Liver (tissue), 9 donors: ENCODE measurements around the gene CANX. TPM values are rescaled to one million over a fixed set of nuclear protein-coding genes. Genes with fewer than 3 reads are reported as not detected.

Source experiments
- DNase-seq: peaks from one replicate; pipeline ENCODE4 v3.0.0-alpha.2; 2017; ENCODE audit warnings: low spot score
- H3K27ac ChIP-seq, 2 donors: one replicate each; pipeline ENCODE4 v1.7.0; 2013; ENCODE audit warnings: inconsistent platforms in 2 of 2, low read length in 2 of 2, control low read depth in 1 of 2, low read depth in 1 of 2, mild to moderate bottlenecking in 1 of 2
- H3K27me3 ChIP-seq, 4 donors: one replicate each; pipeline versions ENCODE4 v1.6.1 to v1.7.0; 2013; ENCODE audit warnings: low read length in 3 of 4, inconsistent platforms in 1 of 4, mild to moderate bottlenecking in 1 of 4, moderate library complexity in 1 of 4; ENCODE audit not compliant: control insufficient read depth in 4 of 4, insufficient read depth in 4 of 4
- H3K36me3 ChIP-seq, 4 donors: one replicate each; pipeline versions ENCODE4 v1.6.1 to v1.7.0; 2013; ENCODE audit warnings: low read length in 3 of 4, mild to moderate bottlenecking in 3 of 4, low read depth in 1 of 4, moderate library complexity in 1 of 4; ENCODE audit not compliant: control insufficient read depth in 4 of 4, insufficient read depth in 3 of 4
- H3K4me1 ChIP-seq, 4 donors: one replicate each; pipeline versions ENCODE4 v1.6.1 to v1.7.0; 2013; ENCODE audit warnings: low read length in 3 of 4, mild to moderate bottlenecking in 3 of 4, moderate library complexity in 1 of 4; ENCODE audit not compliant: control insufficient read depth in 4 of 4, insufficient read depth in 4 of 4
- H3K4me3 ChIP-seq, 3 donors: one replicate each; pipeline versions ENCODE4 v1.6.1 to v1.7.0; 2013; ENCODE audit warnings: low read length in 3 of 3, control low read depth in 1 of 3, low read depth in 1 of 3, mild to moderate bottlenecking in 1 of 3
- H3K9ac ChIP-seq, 2 donors: one replicate each; pipeline ENCODE4 v1.7.0; 2013; ENCODE audit warnings: low read length in 2 of 2, mild to moderate bottlenecking in 2 of 2, moderate library complexity in 2 of 2, control low read depth in 1 of 2, low read depth in 1 of 2
- H3K9me3 ChIP-seq, 4 donors: one replicate each; pipeline versions ENCODE4 v1.6.1 to v1.7.0; 2013; ENCODE audit warnings: low read length in 3 of 4; ENCODE audit not compliant: control insufficient read depth in 4 of 4
- CTCF ChIP-seq: fragments of 150-350 bp; IDR thresholded peaks from 2 replicates; pipeline ENCODE4 v1.5.1; 2017; ENCODE audit warnings: improper control_type of control experiment, low read depth, low read length; ENCODE audit not compliant: missing input control
- EGR1 ChIP-seq, 2 donors: IDR thresholded peaks; 2 replicates each; pipeline ENCODE4 v1.6.1; 2016 to 2018; ENCODE audit warnings: antibody characterized with exemption in 2 of 2, low read depth in 2 of 2
- FOXA1 ChIP-seq: IDR thresholded peaks from 2 replicates; pipeline ENCODE4 v1.6.1; 2016; ENCODE audit warnings: antibody characterized with exemption
- FOXA2 ChIP-seq: IDR thresholded peaks from 2 replicates; pipeline ENCODE4 v1.6.1; 2016; ENCODE audit warnings: antibody characterized with exemption
- GABPA ChIP-seq, 2 donors: IDR thresholded peaks in 1 of 2; conservative IDR thresholded peaks in 1 of 2; 2 replicates each; pipeline ENCODE4 v1.6.1; 2016; ENCODE audit warnings: antibody characterized with exemption in 2 of 2, mild to moderate bottlenecking in 1 of 2, moderate library complexity in 1 of 2
- HNF4A ChIP-seq, 2 donors: conservative IDR thresholded peaks; 2 replicates each; pipeline ENCODE4 v1.6.1; 2016; ENCODE audit warnings: antibody characterized with exemption in 2 of 2, mild to moderate bottlenecking in 2 of 2
- HNF4G ChIP-seq: IDR thresholded peaks from 2 replicates; pipeline ENCODE4 v1.6.1; 2016; ENCODE audit warnings: antibody characterized with exemption
- NR2F2 ChIP-seq: IDR thresholded peaks from 2 replicates; pipeline ENCODE4 v1.6.1; 2016; ENCODE audit warnings: antibody characterized with exemption
- RAD21 ChIP-seq, 2 donors: IDR thresholded peaks; 2 replicates each; pipeline ENCODE4 v1.6.1; 2016; ENCODE audit warnings: antibody characterized with exemption in 2 of 2, mild to moderate bottlenecking in 2 of 2
- RXRA ChIP-seq, 2 donors: IDR thresholded peaks; 2 replicates each; pipeline ENCODE4 v1.6.1; 2017 to 2018; ENCODE audit warnings: antibody characterized with exemption in 2 of 2, mild to moderate bottlenecking in 1 of 2
- SP1 ChIP-seq: IDR thresholded peaks from 2 replicates; pipeline ENCODE4 v1.6.1; 2018; ENCODE audit warnings: antibody characterized with exemption, mild to moderate bottlenecking
- YY1 ChIP-seq: IDR thresholded peaks from 2 replicates; pipeline ENCODE4 v1.6.1; 2016; ENCODE audit warnings: antibody characterized with exemption, mild to moderate bottlenecking
- WGBS: extraction: QIAGEN DNeasy Blood & Tissue Kit; methylation state at CpG from one replicate; pipeline ENCODE4 v1.1.7; 2013; 5-methylcytosine and 5-hydroxymethylcytosine counted together
- polyA plus RNA-seq, 2 donors: library from polyadenylated mRNA; stranded (reverse) in 1 of 2; unstranded in 1 of 2; fragments of 200-250 nt in 1 of 2; fragments of >200 nt in 1 of 2; fragmentation: Nextera tagmentation in 1 of 2; extraction: Ambion mirVana in 1 of 2; gene quantifications; one replicate each; pipeline versions ENCODE4 v1.2.1 to v1.2.3, GENCODE V29; 2013 to 2015
- total RNA-seq, 2 donors: library from RNA; depleted of rRNA; stranded (reverse); fragments of >200 nt; gene quantifications; one replicate each; pipeline ENCODE4 v1.2.3, GENCODE V29; 2014
- TF ChIP-seq, protein P1 (sequence below): IDR thresholded peaks from 2 replicates; pipeline ENCODE4 v1.6.1; 2016; ENCODE audit warnings: antibody characterized with exemption
- TF ChIP-seq, protein P2 (sequence below): IDR thresholded peaks from 2 replicates; pipeline ENCODE4 v1.6.1; 2016; ENCODE audit warnings: antibody characterized with exemption, mild to moderate bottlenecking
- TF ChIP-seq, protein P3 (sequence below): IDR thresholded peaks from 2 replicates; pipeline ENCODE4 v1.6.1; 2016; ENCODE audit warnings: antibody characterized with exemption
- TF ChIP-seq, protein P4 (sequence below): IDR thresholded peaks from 2 replicates; pipeline ENCODE4 v1.6.1; 2016; ENCODE audit warnings: antibody characterized with exemption
- donor health status: healthy.
- donor health status: healthy.
- donor health status: healthy.
- donor health status: healthy.
- donor health status: healthy.

CANX gene
- total and polyA plus RNA-seq, 4 donors = 129 to 628 (median 314) TPM

GRCh38 chr5:179727106-179727505 is 28.3 kb downstream of the CANX start:
- Histone ChIP-seq H3K9me3 (no peaks in the 10 kb centered on the region), H3K4me1 (peaks cover 2 to 22% (median 13%) of the 10 kb centered on the region in 4 donors), H3K27me3 (no peaks in the 10 kb centered on the region), H3K36me3 (peaks cover 16 to 71% (median 66%) of the 10 kb centered on the region in 4 donors), H3K27ac (no peak overlapping the region), H3K9ac (no peak overlapping the region), H3K4me3 (no peak overlapping the region)
- DNase-seq = no peak
- 82% methylated on average over 6 of the region's 6 CpGs for WGBS
- no peak for TF ChIP-seq NR2F2
- TF ChIP-seq, protein P1, sequence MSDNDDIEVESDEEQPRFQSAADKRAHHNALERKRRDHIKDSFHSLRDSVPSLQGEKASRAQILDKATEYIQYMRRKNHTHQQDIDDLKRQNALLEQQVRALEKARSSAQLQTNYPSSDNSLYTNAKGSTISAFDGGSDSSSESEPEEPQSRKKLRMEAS = no peak
- no peak for TF ChIP-seq FOXA2
- TF ChIP-seq, protein P2, sequence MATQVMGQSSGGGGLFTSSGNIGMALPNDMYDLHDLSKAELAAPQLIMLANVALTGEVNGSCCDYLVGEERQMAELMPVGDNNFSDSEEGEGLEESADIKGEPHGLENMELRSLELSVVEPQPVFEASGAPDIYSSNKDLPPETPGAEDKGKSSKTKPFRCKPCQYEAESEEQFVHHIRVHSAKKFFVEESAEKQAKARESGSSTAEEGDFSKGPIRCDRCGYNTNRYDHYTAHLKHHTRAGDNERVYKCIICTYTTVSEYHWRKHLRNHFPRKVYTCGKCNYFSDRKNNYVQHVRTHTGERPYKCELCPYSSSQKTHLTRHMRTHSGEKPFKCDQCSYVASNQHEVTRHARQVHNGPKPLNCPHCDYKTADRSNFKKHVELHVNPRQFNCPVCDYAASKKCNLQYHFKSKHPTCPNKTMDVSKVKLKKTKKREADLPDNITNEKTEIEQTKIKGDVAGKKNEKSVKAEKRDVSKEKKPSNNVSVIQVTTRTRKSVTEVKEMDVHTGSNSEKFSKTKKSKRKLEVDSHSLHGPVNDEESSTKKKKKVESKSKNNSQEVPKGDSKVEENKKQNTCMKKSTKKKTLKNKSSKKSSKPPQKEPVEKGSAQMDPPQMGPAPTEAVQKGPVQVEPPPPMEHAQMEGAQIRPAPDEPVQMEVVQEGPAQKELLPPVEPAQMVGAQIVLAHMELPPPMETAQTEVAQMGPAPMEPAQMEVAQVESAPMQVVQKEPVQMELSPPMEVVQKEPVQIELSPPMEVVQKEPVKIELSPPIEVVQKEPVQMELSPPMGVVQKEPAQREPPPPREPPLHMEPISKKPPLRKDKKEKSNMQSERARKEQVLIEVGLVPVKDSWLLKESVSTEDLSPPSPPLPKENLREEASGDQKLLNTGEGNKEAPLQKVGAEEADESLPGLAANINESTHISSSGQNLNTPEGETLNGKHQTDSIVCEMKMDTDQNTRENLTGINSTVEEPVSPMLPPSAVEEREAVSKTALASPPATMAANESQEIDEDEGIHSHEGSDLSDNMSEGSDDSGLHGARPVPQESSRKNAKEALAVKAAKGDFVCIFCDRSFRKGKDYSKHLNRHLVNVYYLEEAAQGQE = no peak
- TF ChIP-seq GABPA (IDR thresholded peaks at IDR 0.05 in 1 of 2, conservative IDR thresholded peaks at IDR 0.05 in 1 of 2) = no peak
- TF ChIP-seq FOXA1 = no peak
- TF ChIP-seq RAD21 (IDR thresholded peaks at IDR 0.05) = no peak
- TF ChIP-seq HNF4A (conservative IDR thresholded peaks at IDR 0.05) = no peak
- TF ChIP-seq SP1 = no peak
- no peak for TF ChIP-seq YY1
- TF ChIP-seq CTCF = no peak
- TF ChIP-seq EGR1 (IDR thresholded peaks at IDR 0.05; ENCODE audit: low read depth in 2 of 2) = no peak
- TF ChIP-seq, protein P3, sequence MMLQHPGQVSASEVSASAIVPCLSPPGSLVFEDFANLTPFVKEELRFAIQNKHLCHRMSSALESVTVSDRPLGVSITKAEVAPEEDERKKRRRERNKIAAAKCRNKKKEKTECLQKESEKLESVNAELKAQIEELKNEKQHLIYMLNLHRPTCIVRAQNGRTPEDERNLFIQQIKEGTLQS = no peak

GRCh38 chr5:179729303-179729702 is 30.5 kb downstream of the CANX start:
- 89% methylated on average over 4 of the region's 4 CpGs for whole genome bisulfite sequencing
- no peak for DNase-seq
- TF ChIP-seq EGR1 (IDR thresholded peaks at IDR 0.05; ENCODE audit: low read depth in 2 of 2) (no peak), RXRA (IDR thresholded peaks at IDR 0.05) (no peak), FOXA1 (no peak), YY1 (no peak), RAD21 (IDR thresholded peaks at IDR 0.05) (no peak), SP1 (no peak), HNF4G (no peak), NR2F2 (no peak), HNF4A (conservative IDR thresholded peaks at IDR 0.05) (no peak), CTCF (no peak)
- TF ChIP-seq, protein P4, sequence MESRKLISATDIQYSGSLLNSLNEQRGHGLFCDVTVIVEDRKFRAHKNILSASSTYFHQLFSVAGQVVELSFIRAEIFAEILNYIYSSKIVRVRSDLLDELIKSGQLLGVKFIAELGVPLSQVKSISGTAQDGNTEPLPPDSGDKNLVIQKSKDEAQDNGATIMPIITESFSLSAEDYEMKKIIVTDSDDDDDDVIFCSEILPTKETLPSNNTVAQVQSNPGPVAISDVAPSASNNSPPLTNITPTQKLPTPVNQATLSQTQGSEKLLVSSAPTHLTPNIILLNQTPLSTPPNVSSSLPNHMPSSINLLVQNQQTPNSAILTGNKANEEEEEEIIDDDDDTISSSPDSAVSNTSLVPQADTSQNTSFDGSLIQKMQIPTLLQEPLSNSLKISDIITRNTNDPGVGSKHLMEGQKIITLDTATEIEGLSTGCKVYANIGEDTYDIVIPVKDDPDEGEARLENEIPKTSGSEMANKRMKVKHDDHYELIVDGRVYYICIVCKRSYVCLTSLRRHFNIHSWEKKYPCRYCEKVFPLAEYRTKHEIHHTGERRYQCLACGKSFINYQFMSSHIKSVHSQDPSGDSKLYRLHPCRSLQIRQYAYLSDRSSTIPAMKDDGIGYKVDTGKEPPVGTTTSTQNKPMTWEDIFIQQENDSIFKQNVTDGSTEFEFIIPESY = no peak
- TF ChIP-seq, protein P3 = no peak
- TF ChIP-seq, protein P2 = no peak
- TF ChIP-seq, protein P1 = no peak

More at GRCh38 chr5:179729303-179729702, 30.5 kb downstream of the CANX start:
- H3K27ac ChIP-seq = no peak overlapping the region
- H3K27me3 ChIP-seq = no peaks in the 10 kb centered on the region
- H3K9ac ChIP-seq = no peak overlapping the region
- H3K4me3 ChIP-seq = no peak overlapping the region
- H3K4me1 ChIP-seq = peaks cover 3 to 31% (median 20%) of the 10 kb centered on the region in 4 donors
- H3K9me3 ChIP-seq = no peaks in the 10 kb centered on the region
- peaks cover 10 to 49% (median 44%) of the 10 kb centered on the region in 4 donors for H3K36me3 ChIP-seq
